ENCODE results near the gene FAM169A. TPM values are rescaled to one million over a fixed set of nuclear protein-coding genes. Genes with fewer than 3 reads are reported as not detected.
A peak's percentile ranks its signal among the peaks of the same experiment; 100 is the strongest.

FAM169A gene
- total and polyA plus RNA-seq, 10 of the 15 experiments (the other 5 are each of a cell fraction or from before 2014, with no cell fraction given): 0.37 to 15.4 (median 4.7) TPM

GRCh38 chr5:74888117-74888516, 21.9 kb upstream of the FAM169A start:
- Histone ChIP-seq H3K9ac (ENCODE audit: control insufficient read depth, insufficient read depth, low read length) (no peak overlapping the region), H2AFZ (ENCODE audit: control insufficient read depth, low read depth, low read length) (no peak overlapping the region), H3K4me3 (no peak overlapping the region), H3K4me2 (ENCODE audit: control insufficient read depth, insufficient read depth) (no peak overlapping the region), H3K36me3 (ENCODE audit: control insufficient read depth in 2 of 2, insufficient read depth in 2 of 2, low read length in 1 of 2) (no peaks in the 10 kb centered on the region), H4K20me1 (ENCODE audit: control insufficient read depth, insufficient read depth) (no peaks in the 10 kb centered on the region), H3K4me1 (ENCODE audit: control insufficient read depth, insufficient read depth, low read length) (peaks cover 6% of the 10 kb centered on the region), H3K9me3 (replicated peaks; ENCODE audit: control insufficient read depth, insufficient read depth, low read length) (no peaks in the 10 kb centered on the region), H3K27ac (ENCODE audit: control insufficient read depth, insufficient read depth) (no peak overlapping the region), H3K79me2 (ENCODE audit: control insufficient read depth, insufficient read depth, low read length) (no peaks in the 10 kb centered on the region), H3K27me3 (replicated peaks in 1 of 2; ENCODE audit: control insufficient read depth in 2 of 2, insufficient read depth in 2 of 2, low read length in 1 of 2) (no peaks in the 10 kb centered on the region)
- no peak for TF ChIP-seq TBL1XR1 (IDR thresholded peaks at IDR 0.05; ENCODE audit: low read depth, low read length)
- ChIA-PET CTCF (no interaction called here), RAD21 (ENCODE audit: unreplicated experiment) (no interaction called here), POLR2A (no interaction called here), SMC1A (ENCODE audit: uncharacterized antibody, unreplicated experiment) (no interaction called here)
- intact Hi-C loops (cut with micrococcal nuclease; ENCODE audit: unreplicated experiment): no loop called here
- DNase-seq (ENCODE audit: low read depth, low spot score) (no peak), ATAC-seq (no peak), FAIRE-seq (no peak)
- BruUV-seq (replicated peaks): no TSS peak
- in situ Hi-C loops (cut with MboI): no loop called here
- 2% methylated on average over 4 of the region's 4 CpGs for WGBS (ENCODE audit: insufficient coverage, insufficient replicate concordance, low lambda C conversion rate, missing lambda C conversion rate)

GRCh38 chr5:74885170-74885569, 19.0 kb upstream of the FAM169A start:
- no peak overlapping the region for H3K27ac ChIP-seq (ENCODE audit: control insufficient read depth, insufficient read depth)
- H4K20me1 ChIP-seq (ENCODE audit: control insufficient read depth, insufficient read depth): no peaks in the 10 kb centered on the region
- RAD21 ChIA-PET (ENCODE audit: unreplicated experiment): no interaction called here
- H3K4me2 ChIP-seq (ENCODE audit: control insufficient read depth, insufficient read depth): no peak overlapping the region
- POLR2A ChIA-PET: no interaction called here
- H3K36me3 ChIP-seq (ENCODE audit: control insufficient read depth in 2 of 2, insufficient read depth in 2 of 2, low read length in 1 of 2): no peaks in the 10 kb centered on the region
- no peaks in the 10 kb centered on the region for H3K79me2 ChIP-seq (ENCODE audit: control insufficient read depth, insufficient read depth, low read length)
- H3K4me3 ChIP-seq: no peak overlapping the region
- TF ChIP-seq IKZF2 (IDR thresholded peaks at IDR 0.05) (no peak), SP1 (IDR thresholded peaks at IDR 0.05; ENCODE audit: low read depth, low read length) (no peak), ZNF622 (IDR thresholded peaks at IDR 0.05) (no peak), DPF2 (IDR thresholded peaks at IDR 0.05) (no peak), SMAD5 (IDR thresholded peaks at IDR 0.05; ENCODE audit: low read depth) (no peak), ZBTB11 (CRISPR knock-in tag; IDR thresholded peaks at IDR 0.05) (no peak), MYB (IDR thresholded peaks at IDR 0.05; ENCODE audit: borderline replicate concordance, low read depth, low read length) (no peak), BCL11A (IDR thresholded peaks at IDR 0.05; ENCODE audit: low read depth, low read length) (no peak)
- TF ChIP-seq, protein P1, sequence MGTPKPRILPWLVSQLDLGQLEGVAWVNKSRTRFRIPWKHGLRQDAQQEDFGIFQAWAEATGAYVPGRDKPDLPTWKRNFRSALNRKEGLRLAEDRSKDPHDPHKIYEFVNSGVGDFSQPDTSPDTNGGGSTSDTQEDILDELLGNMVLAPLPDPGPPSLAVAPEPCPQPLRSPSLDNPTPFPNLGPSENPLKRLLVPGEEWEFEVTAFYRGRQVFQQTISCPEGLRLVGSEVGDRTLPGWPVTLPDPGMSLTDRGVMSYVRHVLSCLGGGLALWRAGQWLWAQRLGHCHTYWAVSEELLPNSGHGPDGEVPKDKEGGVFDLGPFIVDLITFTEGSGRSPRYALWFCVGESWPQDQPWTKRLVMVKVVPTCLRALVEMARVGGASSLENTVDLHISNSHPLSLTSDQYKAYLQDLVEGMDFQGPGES (IDR thresholded peaks at IDR 0.05): no peak
- ATAC-seq: peak; percentile 7; the same call in 2 of the 3 replicates
- no peaks in the 10 kb centered on the region for H3K9me3 ChIP-seq (replicated peaks; ENCODE audit: control insufficient read depth, insufficient read depth, low read length)
- intact Hi-C loops (cut with micrococcal nuclease; ENCODE audit: unreplicated experiment) (no loop called here), in situ Hi-C loops (cut with MboI) (no loop called here)
- CTCF ChIA-PET: no interaction called here
- no peak for DNase-seq (ENCODE audit: low read depth, low spot score)
- H2AFZ ChIP-seq (ENCODE audit: control insufficient read depth, low read depth, low read length): no peak overlapping the region
- SMC1A ChIA-PET (ENCODE audit: uncharacterized antibody, unreplicated experiment): no interaction called here
- no peaks in the 10 kb centered on the region for H3K27me3 ChIP-seq (replicated peaks in 1 of 2; ENCODE audit: control insufficient read depth in 2 of 2, insufficient read depth in 2 of 2, low read length in 1 of 2)
- H3K9ac ChIP-seq (ENCODE audit: control insufficient read depth, insufficient read depth, low read length): no peak overlapping the region
- H3K4me1 ChIP-seq (ENCODE audit: control insufficient read depth, insufficient read depth, low read length): peaks cover 6% of the 10 kb centered on the region
- BruUV-seq (replicated peaks): no TSS peak
- no peak for FAIRE-seq
